ENCODE data around the gene KCNE2. TPM values are rescaled to one million over a fixed set of nuclear protein-coding genes. Genes with fewer than 3 reads are reported as not detected.

KCNE2 gene
- total and polyA plus RNA-seq, 2 of the 8 experiments (the other 6 are each of a cell fraction or from before 2014, with no cell fraction given) = 0.09 to 0.37 TPM

GRCh38 chr21:34357889-34358288 lies 5.9 kb upstream of the KCNE2 start:
- Histone ChIP-seq H3K4me3 (ENCODE audit: extremely low read depth in 1 of 4, insufficient read depth in 2 of 4, low read depth in 3 of 4, low read length in 4 of 4) (no peak overlapping the region), H3K79me2 (ENCODE audit: control insufficient read depth in 1 of 2, insufficient read depth in 2 of 2, low read length in 2 of 2) (no peaks in the 10 kb centered on the region), H3K27ac (ENCODE audit: low read depth, low read length) (no peak overlapping the region), H3K27me3 (replicated peaks in 1 of 4; ENCODE audit: control insufficient read depth in 3 of 4, extremely low read depth in 1 of 4, insufficient read depth in 3 of 4, low read length in 3 of 4) (no peaks in the 10 kb centered on the region; a peak in 1 of 7 replicates), H3K9ac (replicated peaks in 1 of 4; ENCODE audit: extremely low read depth in 1 of 4, low read depth in 3 of 4, low read length in 3 of 4) (no peak overlapping the region), H4K91ac (replicated peaks; ENCODE audit: insufficient read length, low read length) (no peak overlapping the region), H3K79me1 (ENCODE audit: low read depth, low read length) (no peaks in the 10 kb centered on the region), H3K56ac (replicated peaks; ENCODE audit: insufficient read length, low read depth, low read length) (no peak overlapping the region), H3K14ac (ENCODE audit: insufficient read length) (no peak overlapping the region), H3K9me3 (ENCODE audit: insufficient read depth in 2 of 2, low read depth in 1 of 2, low read length in 1 of 2) (no peaks in the 10 kb centered on the region), H3K23me2 (ENCODE audit: low read depth, low read length) (no peaks in the 10 kb centered on the region), H3K36me3 (ENCODE audit: control insufficient read depth in 2 of 4, insufficient read depth in 4 of 4, low read length in 3 of 4) (no peaks in the 10 kb centered on the region), H4K5ac (ENCODE audit: insufficient read length, low read depth, low read length) (no peak overlapping the region), H3K18ac (ENCODE audit: extremely low read depth, low read length) (no peak overlapping the region), H3K4ac (replicated peaks; ENCODE audit: insufficient read length, low read depth, low read length) (no peak overlapping the region), H2BK15ac (ENCODE audit: low read length) (no peak overlapping the region), H2BK5ac (ENCODE audit: low read depth, low read length) (no peak overlapping the region), H4K20me1 (replicated peaks in 1 of 2; ENCODE audit: control insufficient read depth in 1 of 2, insufficient read depth in 2 of 2, low read length in 2 of 2) (no peaks in the 10 kb centered on the region), H2AK5ac (ENCODE audit: low read depth, low read length) (no peak overlapping the region), H3K23ac (ENCODE audit: insufficient read length) (no peak overlapping the region), H3K4me2 (ENCODE audit: insufficient read depth in 1 of 2, low read depth in 2 of 2, low read length in 2 of 2) (no peak overlapping the region), H4K8ac (ENCODE audit: extremely low read depth, insufficient read depth, low read length) (no peak overlapping the region), H2BK20ac (ENCODE audit: low read length) (no peak overlapping the region), H2BK12ac (ENCODE audit: low read depth, low read length) (no peak overlapping the region), H2BK120ac (replicated peaks; ENCODE audit: low read depth, low read length) (no peak overlapping the region), H3K4me1 (replicated peaks in 1 of 4; ENCODE audit: control insufficient read depth in 3 of 4, insufficient read depth in 4 of 4, low read length in 3 of 4) (no peaks in the 10 kb centered on the region), H2AFZ (ENCODE audit: low read length) (no peak overlapping the region)
- DNase-seq (ENCODE audit: low read depth in 1 of 2, low spot score in 2 of 2) (no peak), FAIRE-seq (no peak)
- no peak for TF ChIP-seq CBX8 (IDR thresholded peaks at IDR 0.05; ENCODE audit: borderline replicate concordance, low read depth, low read length)
- TF ChIP-seq CHD1 (IDR thresholded peaks at IDR 0.05; ENCODE audit: low read depth, low read length) = no peak
- no peak for TF ChIP-seq JUND (IDR thresholded peaks at IDR 0.05; ENCODE audit: low read length)
- TF ChIP-seq PHF8 (conservative IDR thresholded peaks at IDR 0.05; ENCODE audit: low read depth, low read length) = no peak
- no peak for TF ChIP-seq JUN (IDR thresholded peaks at IDR 0.05; ENCODE audit: low read depth, low read length)
- TF ChIP-seq SIN3A (conservative IDR thresholded peaks at IDR 0.05 in 1 of 2, IDR thresholded peaks at IDR 0.05 in 1 of 2; ENCODE audit: low read depth in 1 of 2, low read length in 2 of 2) = no peak
- no peak for TF ChIP-seq POLR2A (IDR thresholded peaks at IDR 0.05; ENCODE audit: control extremely low read depth in 1 of 2, low read depth in 2 of 2, low read length in 2 of 2)
- WGBS, 2 experiments (ENCODE audit: extremely low coverage in 1 of 2, insufficient coverage in 1 of 2, insufficient read length in 1 of 2, insufficient replicate concordance in 2 of 2, low coverage in 1 of 2, low lambda C conversion rate in 2 of 2, missing lambda C conversion rate in 1 of 2) = 90% methylated on average over 2 of the region's 2 CpGs; no CpG with 5 or more reads in 1 of the 2 experiments
- ChIA-PET POLR2A (ENCODE audit: partially characterized antibody) (no interaction called here), CTCF (ENCODE audit: partially characterized antibody) (interaction anchor here (1.5 to 5.6 kb wide), 2 partner anchors 9 to 434 kb away, joined by 8 to 19 read pairs; no protein-coding TSS in a partner anchor)

All from H1 (cell line).